Activated B cell treated with CpG ODN at 0.5 μM for 24 hours (primary cell): ENCODE results near the gene ADARB1. TPM values are rescaled to one million over a fixed set of nuclear protein-coding genes. Genes with fewer than 3 reads are reported as not detected.

Experiments
- ATAC-seq: fragments of 200-7000 bp; cut with Tn5 transposase; one replicate; pipeline ENCODE4 v1.10.0; 2021; ENCODE audit warnings: low read depth, mild to moderate bottlenecking, moderate library complexity
- CTCF ChIA-PET: fragments of 350-600 bp; sonication (Branson Sonifier 250); formaldehyde crosslinking; loops from one replicate; lab custom pipeline; 2021; ENCODE audit warnings: antibody characterized with exemption; lab: Charles Lee
- POLR2A ChIA-PET: fragments of 350-600 bp; sonication (Branson Sonifier 250); formaldehyde crosslinking; loops from one replicate; lab custom pipeline; 2021; ENCODE audit warnings: antibody characterized with exemption; lab: Charles Lee
- DNase-seq: peaks from one replicate; pipeline ENCODE4 v3.0.0; 2022
- H3K27ac Mint-ChIP-seq: one replicate; pipeline ENCODE4 v1.8.0; 2020; ENCODE audit warnings: mixed read lengths
- H3K27me3 Mint-ChIP-seq: one replicate; pipeline ENCODE4 v1.8.0; 2021; ENCODE audit warnings: mixed read lengths
- H3K36me3 Mint-ChIP-seq: one replicate; pipeline ENCODE4 v1.8.0; 2021; ENCODE audit warnings: low read depth, mixed read lengths
- H3K4me1 Mint-ChIP-seq: one replicate; pipeline ENCODE4 v1.8.0; 2021; ENCODE audit warnings: mixed read lengths
- H3K4me3 Mint-ChIP-seq: one replicate; pipeline ENCODE4 v1.8.0; 2020; ENCODE audit warnings: mild to moderate bottlenecking, mixed read lengths
- H3K9me3 Mint-ChIP-seq: one replicate; pipeline ENCODE4 v1.8.0; 2020; ENCODE audit warnings: mixed read lengths
- CTCF ChIP-seq: fragments of 200-600 bp; IDR thresholded peaks from one replicate; pipeline ENCODE4 v1.8.0; 2022; ENCODE audit warnings: antibody characterized with exemption, mild to moderate bottlenecking
- intact Hi-C: fragments of 100-400 bp; cut with micrococcal nuclease; formaldehyde crosslinking; loops from one replicate; pipeline ENCODE4 v1.15.1; 2024
- total RNA-seq: library from RNA; stranded (reverse); gene quantifications from 2 replicates; pipeline ENCODE4 v1.2.3, GENCODE V29; 2022

The ADARB1 gene
- total RNA-seq, 1 donor from 2014 or later, result 22.6 TPM

GRCh38 chr21:45217010-45217409 is 142.6 kb downstream of the ADARB1 start:
- H3K9me3 Mint-ChIP-seq, result peaks cover 4% of the 10 kb centered on the region
- no peaks in the 10 kb centered on the region for H3K27me3 Mint-ChIP-seq
- no peak overlapping the region for H3K4me3 Mint-ChIP-seq
- ATAC-seq (no peak), DNase-seq (no peak)
- ChIA-PET POLR2A (no interaction called here), CTCF (no interaction called here)
- H3K4me1 Mint-ChIP-seq, result no peaks in the 10 kb centered on the region
- H3K36me3 Mint-ChIP-seq, result peaks cover 62% of the 10 kb centered on the region
- no peak overlapping the region for H3K27ac Mint-ChIP-seq
- no peak for TF ChIP-seq CTCF
- intact Hi-C loops, result no loop called here

GRCh38 chr21:45219517-45219916 is 145.1 kb downstream of the ADARB1 start:
- intact Hi-C loops, result no loop called here
- ATAC-seq, result no peak
- ChIA-PET CTCF (no interaction called here), POLR2A (no interaction called here)
- peaks cover 2% of the 10 kb centered on the region for H3K4me1 Mint-ChIP-seq
- DNase-seq, result no peak
- peaks cover 4% of the 10 kb centered on the region for H3K9me3 Mint-ChIP-seq
- no peak overlapping the region for H3K4me3 Mint-ChIP-seq
- no peak for TF ChIP-seq CTCF
- H3K36me3 Mint-ChIP-seq, result peaks cover 66% of the 10 kb centered on the region
- H3K27ac Mint-ChIP-seq, result no peak overlapping the region
- H3K27me3 Mint-ChIP-seq, result no peaks in the 10 kb centered on the region

- H3K27ac Mint-ChIP-seq, result no peak overlapping the region
- H3K4me1 Mint-ChIP-seq, result peaks cover 5% of the 10 kb centered on the region
- no peak for DNase-seq
- intact Hi-C loops, result no loop called here
- no peak for ATAC-seq
- no peak overlapping the region for H3K4me3 Mint-ChIP-seq
- POLR2A ChIA-PET, result no interaction called here
- peaks cover 4% of the 10 kb centered on the region for H3K9me3 Mint-ChIP-seq
- CTCF ChIA-PET, result no interaction called here
- peaks cover 63% of the 10 kb centered on the region for H3K36me3 Mint-ChIP-seq
- TF ChIP-seq CTCF, result no peak
- H3K27me3 Mint-ChIP-seq, result no peaks in the 10 kb centered on the region
These were observed 145.7 kb downstream of the ADARB1 start for GRCh38 chr21:45220071-45220481.

GRCh38 chr21:45220714-45221490 is 146.5 kb downstream of the ADARB1 start:
- no peak for DNase-seq
- intact Hi-C loops, result no loop called here
- ATAC-seq, result no peak
- Mint-ChIP-seq H3K36me3 (peaks cover 63% of the 10 kb centered on the region), H3K9me3 (peaks cover 4% of the 10 kb centered on the region), H3K27ac (no peak overlapping the region), H3K4me1 (peaks cover 9% of the 10 kb centered on the region), H3K4me3 (no peak overlapping the region), H3K27me3 (no peaks in the 10 kb centered on the region)
- TF ChIP-seq CTCF, result no peak
- POLR2A ChIA-PET, result no interaction called here
- CTCF ChIA-PET, result no interaction called here

- POLR2A ChIA-PET, result no interaction called here
- intact Hi-C loops, result no loop called here
These were observed 147.6 kb downstream of the ADARB1 start for GRCh38 chr21:45222001-45222400.

More at GRCh38 chr21:45222001-45222400, 147.6 kb downstream of the ADARB1 start:
- Mint-ChIP-seq H3K27ac (no peak overlapping the region), H3K36me3 (peaks cover 54% of the 10 kb centered on the region), H3K4me3 (no peak overlapping the region), H3K9me3 (peaks cover 3% of the 10 kb centered on the region), H3K4me1 (peaks cover 20% of the 10 kb centered on the region), H3K27me3 (no peaks in the 10 kb centered on the region)
- CTCF ChIA-PET, result no interaction called here
- no peak for TF ChIP-seq CTCF
- DNase-seq (no peak), ATAC-seq (no peak)
